Fibroblast of mammary gland (primary cell): ENCODE data around the gene PRDM15.

Experiments used
- DNase-seq: peaks from one replicate; pipeline ENCODE4 v3.0.0-alpha.2; 2010; ENCODE audit warnings: low read depth
- H3K4me3 ChIP-seq: 2 replicates; pipeline ENCODE4 v1.5.1; 2011; ENCODE audit warnings: low read depth, mild to moderate bottlenecking, low read length, moderate library complexity; ENCODE audit not compliant: control insufficient read depth
- TF ChIP-seq, protein P1 (sequence below): conservative IDR thresholded peaks from 2 replicates; pipeline ENCODE4 v1.5.1; 2011; ENCODE audit warnings: low read depth, low read length, inconsistent platforms; ENCODE audit not compliant: control insufficient read depth, insufficient read depth

PRDM15 gene

DNA sequence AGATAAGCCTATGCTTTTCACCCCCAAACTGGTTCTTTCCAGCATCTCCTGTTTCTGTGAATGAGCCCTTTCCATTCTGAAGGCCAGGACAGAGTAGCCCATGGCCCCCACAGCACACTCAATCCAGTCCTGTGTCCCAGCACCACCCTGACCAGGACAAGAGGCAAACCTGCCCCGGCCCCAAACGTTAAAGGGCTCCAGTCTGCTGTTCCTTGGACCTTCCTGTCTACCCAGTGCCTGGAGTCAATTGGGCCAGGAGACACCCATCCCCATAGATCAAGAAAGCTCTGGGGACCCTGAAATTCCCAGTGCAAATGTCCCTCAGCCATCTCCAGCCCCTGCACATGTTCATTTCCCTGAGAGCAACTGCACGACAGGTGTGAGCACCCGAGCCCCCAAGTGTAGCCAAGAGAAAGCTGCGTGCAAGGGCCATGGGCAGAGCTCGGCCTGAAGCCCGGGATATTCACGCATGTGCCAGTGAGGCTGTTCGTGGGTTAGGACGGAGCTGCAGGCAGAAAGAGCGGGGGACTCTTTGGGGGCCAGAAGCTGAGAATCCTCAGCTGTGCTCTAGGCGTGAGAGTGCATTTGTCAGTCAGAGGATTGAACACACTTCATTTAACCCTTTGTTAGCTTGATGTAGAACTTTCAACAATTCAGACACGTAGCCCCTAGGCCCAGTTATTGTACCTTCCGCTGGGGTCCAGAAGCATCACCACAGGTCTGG, 108.1 kb downstream of the PRDM15 start:
- no peak overlapping the region for H3K4me3 ChIP-seq

DNA sequence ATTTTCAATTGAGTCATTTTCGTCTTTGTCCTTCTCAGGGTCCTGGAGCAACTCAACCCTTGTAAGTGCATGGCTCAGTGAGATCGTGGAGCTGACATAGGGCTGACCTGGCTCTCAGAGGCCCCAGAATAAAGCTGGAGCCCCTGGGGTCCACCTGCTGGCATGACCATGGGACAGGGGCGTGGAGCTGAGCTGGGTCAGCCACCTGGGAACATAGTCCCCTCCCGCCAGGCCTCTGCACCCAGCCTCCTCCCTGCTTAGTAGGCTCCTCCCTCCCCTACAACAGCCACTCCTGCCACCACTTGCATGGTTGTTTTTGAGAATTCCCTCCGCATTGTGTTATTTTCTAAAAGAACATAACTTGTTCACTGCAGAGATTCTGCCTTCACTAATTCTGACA, 109.2 kb downstream of the PRDM15 start:
- DNase-seq = no peak
- H3K4me3 ChIP-seq = no peak overlapping the region
- TF ChIP-seq, protein P1, sequence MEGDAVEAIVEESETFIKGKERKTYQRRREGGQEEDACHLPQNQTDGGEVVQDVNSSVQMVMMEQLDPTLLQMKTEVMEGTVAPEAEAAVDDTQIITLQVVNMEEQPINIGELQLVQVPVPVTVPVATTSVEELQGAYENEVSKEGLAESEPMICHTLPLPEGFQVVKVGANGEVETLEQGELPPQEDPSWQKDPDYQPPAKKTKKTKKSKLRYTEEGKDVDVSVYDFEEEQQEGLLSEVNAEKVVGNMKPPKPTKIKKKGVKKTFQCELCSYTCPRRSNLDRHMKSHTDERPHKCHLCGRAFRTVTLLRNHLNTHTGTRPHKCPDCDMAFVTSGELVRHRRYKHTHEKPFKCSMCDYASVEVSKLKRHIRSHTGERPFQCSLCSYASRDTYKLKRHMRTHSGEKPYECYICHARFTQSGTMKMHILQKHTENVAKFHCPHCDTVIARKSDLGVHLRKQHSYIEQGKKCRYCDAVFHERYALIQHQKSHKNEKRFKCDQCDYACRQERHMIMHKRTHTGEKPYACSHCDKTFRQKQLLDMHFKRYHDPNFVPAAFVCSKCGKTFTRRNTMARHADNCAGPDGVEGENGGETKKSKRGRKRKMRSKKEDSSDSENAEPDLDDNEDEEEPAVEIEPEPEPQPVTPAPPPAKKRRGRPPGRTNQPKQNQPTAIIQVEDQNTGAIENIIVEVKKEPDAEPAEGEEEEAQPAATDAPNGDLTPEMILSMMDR = no peak

More for the DNA sequence above, 108.1 kb downstream of the PRDM15 start:
- TF ChIP-seq, protein P1 = no peak
- DNase-seq = no peak

DNA sequence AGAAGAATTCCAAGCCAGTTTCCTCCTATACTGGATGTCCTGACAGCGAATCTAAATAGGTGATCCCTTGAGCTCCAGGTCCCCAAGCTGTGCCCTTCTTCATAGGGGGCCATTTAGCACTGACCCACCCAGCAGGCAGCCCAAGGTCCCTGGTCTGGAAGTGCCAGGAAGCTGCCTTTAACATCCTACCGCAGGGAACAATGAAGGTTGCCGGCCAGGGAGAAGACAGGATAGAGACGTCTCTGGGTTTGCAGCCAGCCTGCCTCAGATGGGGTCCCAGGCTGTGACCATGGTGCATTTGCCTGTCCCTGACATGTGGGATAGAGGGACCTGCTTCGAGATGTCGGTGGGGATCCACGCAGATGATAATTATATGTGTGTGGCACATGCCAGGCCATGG, 109.6 kb downstream of the PRDM15 start:
- TF ChIP-seq, protein P1 = no peak
- DNase-seq = no peak
- no peak overlapping the region for H3K4me3 ChIP-seq

DNA sequence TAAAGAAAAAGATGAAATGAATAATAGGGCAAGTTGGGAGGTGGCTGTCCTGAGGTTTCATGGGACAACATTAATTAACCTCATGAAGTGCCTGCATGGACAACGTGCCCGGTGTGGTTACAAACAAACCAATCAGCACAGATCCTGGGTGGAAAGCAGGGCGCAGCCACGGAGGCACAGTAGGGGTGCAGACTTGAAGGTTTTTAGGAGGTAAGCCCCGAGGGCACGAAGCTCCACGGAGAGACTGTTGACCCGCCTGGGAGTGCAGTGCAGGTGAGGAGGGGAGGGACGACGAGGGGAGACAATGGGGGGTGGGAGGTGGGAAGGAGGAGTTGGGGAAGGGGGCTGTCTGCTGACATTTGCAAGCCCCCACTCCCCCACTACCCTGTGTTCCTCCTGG, 110.0 kb downstream of the PRDM15 start:
- TF ChIP-seq, protein P1 = no peak
- H3K4me3 ChIP-seq = no peak overlapping the region

DNA sequence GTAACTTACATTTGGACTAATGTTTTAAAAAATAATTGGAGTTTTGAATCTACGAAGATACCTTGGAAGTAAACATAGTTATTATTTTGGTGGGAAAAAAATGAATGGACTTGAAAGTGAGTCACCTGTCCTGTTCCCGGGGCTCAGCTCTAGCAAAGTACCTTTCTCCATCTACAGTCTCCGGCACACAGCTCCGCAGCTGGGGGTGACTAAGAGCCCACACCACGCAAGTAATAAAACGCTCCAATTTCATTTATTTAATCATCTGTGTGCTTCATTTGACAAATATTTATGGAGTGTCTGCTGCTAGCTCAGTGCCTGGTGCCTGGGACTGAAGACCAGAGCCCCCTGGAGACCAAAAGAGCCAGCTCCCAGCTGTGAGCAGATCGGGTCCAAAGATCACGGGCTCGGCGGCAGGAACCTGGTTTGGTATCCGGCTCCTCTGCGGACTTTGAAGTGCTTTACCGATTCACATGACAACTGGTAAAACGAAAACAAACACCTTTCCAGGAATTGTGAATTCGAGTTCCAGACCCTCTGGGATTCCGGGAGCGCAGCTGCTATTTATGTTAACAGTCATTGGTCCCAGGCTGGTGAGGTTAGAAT, 110.6 kb downstream of the PRDM15 start:
- DNase-seq = peak; percentile 79
- TF ChIP-seq, protein P1 = peak; percentile 28
- H3K4me3 ChIP-seq = peak overlapping the region; percentile 17

More for the DNA sequence above, 110.0 kb downstream of the PRDM15 start:
- DNase-seq = no peak

DNA sequence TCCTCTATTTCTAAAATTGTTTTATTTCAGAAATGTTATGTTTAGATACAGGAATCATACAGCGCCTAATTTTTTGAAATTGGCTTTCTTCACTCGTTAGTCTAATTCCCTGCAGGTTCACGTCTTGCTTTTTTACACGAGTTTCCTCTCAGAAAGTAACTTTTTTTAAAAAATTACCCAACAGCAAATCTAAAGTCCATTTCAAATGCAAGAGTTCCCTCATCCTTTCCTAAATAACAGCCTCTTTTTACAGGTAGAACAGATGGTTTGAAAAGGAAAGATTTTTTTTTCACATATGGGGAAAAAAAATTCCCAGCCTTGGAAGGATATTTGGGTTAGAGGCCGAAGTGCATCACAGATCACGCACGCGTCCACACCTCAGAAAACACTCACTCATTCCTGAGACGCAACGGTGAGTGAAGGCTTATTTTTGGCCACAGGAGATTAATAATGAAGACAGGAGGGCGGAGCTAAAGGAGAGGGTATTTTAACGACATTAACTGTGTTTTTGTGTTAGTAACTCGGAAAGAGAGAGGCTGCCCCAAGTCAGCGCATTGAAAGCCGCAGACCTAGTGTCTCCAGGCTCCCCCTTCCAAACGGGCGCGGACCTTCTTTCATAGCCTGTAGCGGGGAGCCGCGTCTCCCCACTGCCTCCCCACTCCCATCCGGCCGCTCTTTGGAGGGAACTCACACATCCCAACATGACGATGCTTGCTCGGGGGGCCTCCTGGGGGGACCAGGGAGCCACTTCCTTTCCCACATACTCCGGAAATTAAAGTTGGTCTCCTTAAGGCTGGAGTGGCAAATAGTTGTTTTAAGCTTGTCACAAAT, 111.3 kb downstream of the PRDM15 start:
- TF ChIP-seq, protein P1 = no peak
- H3K4me3 ChIP-seq = no peak overlapping the region
- DNase-seq = no peak
